MM.1S (cell line): ENCODE data around the gene TMEM154.

ENCODE experiments used
- DNase-seq: peaks from one replicate; pipeline ENCODE4 v3.0.0-alpha.2; 2015
- H2AFZ ChIP-seq: fragments of 300-600 bp; sonication (generic); 2 replicates; pipeline ENCODE4 v1.6.0; 2016; ENCODE audit warnings: antibody characterized with exemption, low read length
- H3F3A ChIP-seq: fragments of 300-600 bp; sonication (generic); 2 replicates; pipeline ENCODE4 v1.6.1; 2016; ENCODE audit warnings: mild to moderate bottlenecking, antibody characterized with exemption, low read length, moderate library complexity, mixed read lengths; ENCODE audit not compliant: insufficient read depth
- H3K27ac ChIP-seq: fragments of 300-600 bp; sonication (generic); 2 replicates; pipeline ENCODE4 v1.5.1; 2016; ENCODE audit warnings: mild to moderate bottlenecking, low read length
- H3K27me3 ChIP-seq: fragments of 300-600 bp; sonication (generic); replicated peaks from 2 replicates; pipeline ENCODE4 v1.6.0; 2016; ENCODE audit warnings: low read length; ENCODE audit not compliant: insufficient read depth
- H3K36me3 ChIP-seq: fragments of 300-600 bp; sonication (generic); replicated peaks from 2 replicates; pipeline ENCODE4 v1.6.1; 2016; ENCODE audit warnings: mild to moderate bottlenecking, low read length, mixed read lengths; ENCODE audit not compliant: insufficient read depth
- H3K4me1 ChIP-seq: fragments of 300-600 bp; sonication (generic); 2 replicates; pipeline ENCODE4 v1.6.1; 2016; ENCODE audit warnings: low read length, mixed read lengths
- H3K4me2 ChIP-seq: fragments of 300-600 bp; sonication (generic); 2 replicates; pipeline ENCODE4 v1.6.0; 2016; ENCODE audit warnings: low read depth, low read length
- H3K4me3 ChIP-seq: fragments of 300-600 bp; sonication (generic); 2 replicates; pipeline ENCODE4 v1.5.1; 2016; ENCODE audit warnings: low read length, mixed read lengths
- H3K79me2 ChIP-seq: fragments of 300-600 bp; sonication (generic); 2 replicates; pipeline ENCODE4 v1.6.1; 2016; ENCODE audit warnings: mixed run types, low read length, mixed read lengths
- H3K9ac ChIP-seq: fragments of 300-600 bp; sonication (generic); 2 replicates; pipeline ENCODE4 v1.6.1; 2016; ENCODE audit warnings: low read length, mixed read lengths
- H3K9me2 ChIP-seq: fragments of 300-600 bp; sonication (generic); replicated peaks from 2 replicates; pipeline ENCODE4 v1.6.1; 2016; ENCODE audit warnings: mild to moderate bottlenecking, low read length, mixed read lengths; ENCODE audit not compliant: insufficient read depth
- H3K9me3 ChIP-seq: fragments of 300-600 bp; sonication (generic); replicated peaks from 2 replicates; pipeline ENCODE4 v1.6.1; 2016; ENCODE audit warnings: mild to moderate bottlenecking, low read length, mixed read lengths; ENCODE audit not compliant: insufficient read depth
- H4K20me1 ChIP-seq: fragments of 300-600 bp; sonication (generic); 2 replicates; pipeline ENCODE4 v1.6.1; 2016; ENCODE audit warnings: mild to moderate bottlenecking, low read length, moderate library complexity, mixed read lengths; ENCODE audit not compliant: insufficient read depth
- CTCF ChIP-seq: fragments of 300-600 bp; sonication (generic); IDR thresholded peaks from 2 replicates; pipeline ENCODE4 v1.5.1; 2016; ENCODE audit warnings: antibody characterized with exemption, low read length, mixed read lengths
- EZH2 ChIP-seq: fragments of 300-600 bp; sonication (generic); optimal IDR thresholded peaks from 2 replicates; pipeline ENCODE3; 2017; ENCODE audit warnings: low read depth, mild to moderate bottlenecking, antibody characterized with exemption, low read length, mixed read lengths
- EZH2phosphoT487 ChIP-seq: fragments of 300-600 bp; sonication (generic); IDR thresholded peaks from 2 replicates; pipeline ENCODE4 v1.6.1; 2018; ENCODE audit warnings: antibody characterized with exemption, low read length

Gene TMEM154

GRCh38 chr4:152579107-152579764 lies 100.6 kb downstream of the TMEM154 start:
- H3K4me2 ChIP-seq, result peak overlapping the region; percentile 20; the same call in 1 of the 2 replicates

GRCh38 chr4:152578670-152579069 lies 101.1 kb downstream of the TMEM154 start:
- Histone ChIP-seq H3F3A (peaks cover 5% of the 10 kb centered on the region; the same call in 1 of the 2 replicates), H3K27me3 (no peaks in the 10 kb centered on the region), H3K27ac (no peak overlapping the region; the same call in 1 of the 2 replicates), H3K9me3 (no peaks in the 10 kb centered on the region), H2AFZ (0 out of 2 replicates have a peak overlapping the region, but pooled peaks have one; percentile 0), H3K4me1 (peaks cover 17% of the 10 kb centered on the region), H3K36me3 (no peaks in the 10 kb centered on the region), H3K4me3 (0 out of 2 replicates have a peak overlapping the region, but pooled peaks have one; percentile 11), H4K20me1 (no peaks in the 10 kb centered on the region), H3K9ac (no peak overlapping the region), H3K79me2 (no peaks in the 10 kb centered on the region), H3K4me2 (peak overlapping the region; percentile 20; the same call in 1 of the 2 replicates), H3K9me2 (no peaks in the 10 kb centered on the region)
- DNase-seq, result peak; percentile 53
- TF ChIP-seq CTCF, result no peak
- no peak for TF ChIP-seq EZH2phosphoT487
- TF ChIP-seq EZH2, result no peak

More at GRCh38 chr4:152579107-152579764, 100.6 kb downstream of the TMEM154 start:
- no peaks in the 10 kb centered on the region for H3K79me2 ChIP-seq
- no peak for TF ChIP-seq EZH2phosphoT487
- TF ChIP-seq EZH2, result no peak
- no peak for TF ChIP-seq CTCF
- no peak overlapping the region for H3K4me3 ChIP-seq
- H3K36me3 ChIP-seq, result no peaks in the 10 kb centered on the region
- H3K9me2 ChIP-seq, result no peaks in the 10 kb centered on the region
- 0 out of 2 replicates have a peak overlapping the region, but pooled peaks have one; percentile 0 for H2AFZ ChIP-seq
- no peaks in the 10 kb centered on the region for H4K20me1 ChIP-seq
- no peak overlapping the region; the same call in 1 of the 2 replicates for H3K27ac ChIP-seq
- H3K4me1 ChIP-seq, result peaks cover 19% of the 10 kb centered on the region
- DNase-seq, result no peak
- no peaks in the 10 kb centered on the region for H3K9me3 ChIP-seq
- H3K27me3 ChIP-seq, result no peaks in the 10 kb centered on the region
- H3F3A ChIP-seq, result peaks cover 5% of the 10 kb centered on the region; the same call in 1 of the 2 replicates
- H3K9ac ChIP-seq, result no peak overlapping the region

- TF ChIP-seq EZH2 (no peak), CTCF (peak; percentile 8; the same call in 1 of the 2 replicates), EZH2phosphoT487 (no peak)
- peak overlapping the region; percentile 20 for H3K4me2 ChIP-seq
- H3F3A ChIP-seq, result peaks cover 5% of the 10 kb centered on the region; the same call in 1 of the 2 replicates
- H3K4me3 ChIP-seq, result no peak overlapping the region
- H3K27ac ChIP-seq, result no peak overlapping the region; the same call in 1 of the 2 replicates
- H2AFZ ChIP-seq, result 0 out of 2 replicates have a peak overlapping the region, but pooled peaks have one; percentile 4
- H3K9ac ChIP-seq, result no peak overlapping the region
- no peaks in the 10 kb centered on the region for H3K36me3 ChIP-seq
- DNase-seq, result no peak
- no peaks in the 10 kb centered on the region for H3K27me3 ChIP-seq
- H3K4me1 ChIP-seq, result peaks cover 17% of the 10 kb centered on the region
- H3K9me2 ChIP-seq, result no peaks in the 10 kb centered on the region
- no peaks in the 10 kb centered on the region for H3K79me2 ChIP-seq
- no peaks in the 10 kb centered on the region for H3K9me3 ChIP-seq
- H4K20me1 ChIP-seq, result no peaks in the 10 kb centered on the region
Measured at GRCh38 chr4:152577708-152578396, 101.9 kb downstream of the TMEM154 start.
